Ascending aorta (tissue), 2 donors: ENCODE data around the gene KRTAP5-7. TPM values are rescaled to one million over a fixed set of nuclear protein-coding genes. Genes with fewer than 3 reads are reported as not detected.

Experiments
- DNase-seq, 2 donors: peaks; one replicate each; pipeline ENCODE4 v3.0.0-alpha.2; 2019; ENCODE audit warnings: low spot score in 2 of 2
- H3K27ac ChIP-seq, 2 donors: fragments of 200-600 bp; sonication (generic); one replicate each; pipeline ENCODE4 v1.5.1; 2016 to 2017; ENCODE audit warnings: mild to moderate bottlenecking in 1 of 2
- H3K27me3 ChIP-seq: fragments of 200-600 bp; sonication (generic); one replicate; pipeline ENCODE4 v1.5.1; 2017
- H3K36me3 ChIP-seq, 2 donors: fragments of 200-600 bp; sonication (generic); one replicate each; pipeline ENCODE4 v1.5.1; 2016
- H3K4me1 ChIP-seq, 2 donors: fragments of 200-600 bp; sonication (generic); one replicate each; pipeline ENCODE4 v1.5.1; 2016 to 2017; ENCODE audit warnings: mild to moderate bottlenecking in 1 of 2
- H3K4me3 ChIP-seq, 2 donors: fragments of 200-600 bp; sonication (generic); one replicate each; pipeline ENCODE4 v1.5.1; 2016 to 2017; ENCODE audit warnings: mild to moderate bottlenecking in 1 of 2
- H3K9me3 ChIP-seq, 2 donors: fragments of 200-600 bp; sonication (generic); one replicate each; pipeline ENCODE4 v1.5.1; 2016
- CTCF ChIP-seq, 3 experiments: fragments of 200-600 bp in 2 of 3; fragments of 450-650 bp in 1 of 3; sonication (generic) in 2 of 3; IDR thresholded peaks; one replicate each; pipeline ENCODE4 v1.5.1; 2016 to 2019; ENCODE audit warnings: antibody characterized with exemption in 3 of 3, mild to moderate bottlenecking in 1 of 3, moderate library complexity in 1 of 3
- intact Hi-C: fragments of 100-400 bp; cut with DNase I; formaldehyde crosslinking; loops from one replicate; pipeline ENCODE4 v1.15.1; 2023
- total RNA-seq: library from RNA; depleted of rRNA; stranded (reverse); fragments of >200 nt; gene quantifications from one replicate; pipeline ENCODE4 v1.1.0, GENCODE V29; 2016

The KRTAP5-7 gene
- total RNA-seq, 1 donor from 2014 or later = not detected

DNA sequence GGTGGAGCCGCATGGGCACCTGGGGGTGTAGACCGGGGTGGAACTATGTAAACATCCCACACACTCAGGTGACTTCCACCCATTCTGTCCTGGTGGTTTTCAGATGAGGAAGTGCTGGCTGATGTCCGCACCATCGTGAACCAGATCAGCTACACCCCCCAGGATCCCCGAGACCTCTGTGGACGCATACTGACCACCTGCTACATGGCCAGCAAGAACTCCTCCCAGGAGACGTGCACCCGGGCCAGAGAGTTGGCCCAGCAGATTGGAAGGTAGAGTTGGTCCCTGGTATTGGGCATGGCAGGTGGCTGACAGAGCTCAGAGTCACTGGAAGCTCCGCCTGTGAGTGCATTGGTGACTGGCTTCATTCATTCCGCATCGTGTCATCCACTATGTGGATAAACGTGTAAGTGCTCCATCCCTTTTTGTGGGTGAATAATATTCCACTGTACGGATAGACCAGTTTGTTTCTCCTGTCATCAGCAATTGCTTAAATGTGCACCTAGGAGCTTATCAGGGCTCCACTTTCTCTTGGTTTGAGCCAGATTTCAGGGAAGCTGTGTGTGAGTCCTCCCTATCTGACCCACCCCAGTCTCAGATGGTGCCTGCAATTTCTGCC lies 44.2 kb upstream of the KRTAP5-7 start:
- Histone ChIP-seq H3K4me3 (no peak overlapping the region), H3K9me3 (no peaks in the 10 kb centered on the region), H3K27me3 (no peaks in the 10 kb centered on the region), H3K4me1 (no peaks in the 10 kb centered on the region), H3K27ac (no peak overlapping the region), H3K36me3 (peaks cover 74 to 90% of the 10 kb centered on the region in 2 donors)
- no peak for TF ChIP-seq CTCF (IDR thresholded peaks at IDR 0.05)
- DNase-seq = no peak
- intact Hi-C loops = no loop called here

GRCh38 chr11:71483692-71484091 lies 43.4 kb upstream of the KRTAP5-7 start:
- no peak overlapping the region for H3K27ac ChIP-seq
- no peaks in the 10 kb centered on the region for H3K9me3 ChIP-seq
- H3K4me1 ChIP-seq = no peaks in the 10 kb centered on the region
- H3K36me3 ChIP-seq = peaks cover 80 to 85% of the 10 kb centered on the region in 2 donors
- intact Hi-C loops = no loop called here
- no peak for TF ChIP-seq CTCF (IDR thresholded peaks at IDR 0.05)
- DNase-seq = no peak
- H3K27me3 ChIP-seq = no peaks in the 10 kb centered on the region
- H3K4me3 ChIP-seq = no peak overlapping the region

DNA sequence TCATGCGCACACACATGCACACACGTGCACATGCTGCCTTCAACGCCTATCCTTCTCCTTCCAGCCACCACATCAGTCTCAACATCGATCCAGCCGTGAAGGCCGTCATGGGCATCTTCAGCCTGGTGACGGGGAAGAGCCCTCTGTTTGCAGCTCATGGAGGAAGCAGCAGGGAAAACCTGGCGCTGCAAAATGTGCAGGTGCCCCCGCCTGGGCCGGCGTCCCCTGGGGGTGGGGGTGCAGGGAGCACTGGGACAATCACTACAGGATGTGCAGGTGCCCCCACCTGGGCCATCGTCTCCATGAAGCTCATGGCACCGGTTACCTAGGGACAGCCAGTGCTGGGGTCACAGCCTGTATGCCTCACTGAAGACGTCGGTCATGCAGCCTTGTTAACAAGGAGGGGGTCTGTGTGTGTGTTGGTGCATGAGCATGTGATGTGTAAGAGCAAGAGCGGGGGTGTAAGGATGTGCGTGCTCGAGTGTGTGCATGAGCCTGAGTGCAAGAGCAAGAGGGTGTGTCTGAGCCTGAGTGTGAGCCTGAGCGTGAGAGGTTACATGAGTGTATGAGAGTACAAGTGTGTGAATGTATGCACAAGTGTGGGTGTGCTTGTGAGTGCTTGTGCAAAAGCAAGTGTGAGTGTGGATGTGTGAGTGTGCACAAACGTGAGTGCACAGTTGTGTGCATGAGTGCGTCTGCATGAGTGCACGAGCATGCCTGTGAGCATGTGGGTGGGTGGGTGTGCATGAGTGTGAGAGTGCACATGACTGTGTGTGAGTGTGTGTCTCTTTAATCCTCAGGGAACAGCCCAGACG lies 42.6 kb upstream of the KRTAP5-7 start:
- H3K9me3 ChIP-seq = no peaks in the 10 kb centered on the region
- intact Hi-C loops = no loop called here
- H3K27ac ChIP-seq = no peak overlapping the region
- peak in 1 of 2 donors; percentile 52 for DNase-seq
- no peak for TF ChIP-seq CTCF (IDR thresholded peaks at IDR 0.05)
- no peaks in the 10 kb centered on the region for H3K27me3 ChIP-seq
- no peak overlapping the region for H3K4me3 ChIP-seq
- no peaks in the 10 kb centered on the region for H3K4me1 ChIP-seq
- H3K36me3 ChIP-seq = peaks cover 77% of the 10 kb centered on the region in 2 donors

DNA sequence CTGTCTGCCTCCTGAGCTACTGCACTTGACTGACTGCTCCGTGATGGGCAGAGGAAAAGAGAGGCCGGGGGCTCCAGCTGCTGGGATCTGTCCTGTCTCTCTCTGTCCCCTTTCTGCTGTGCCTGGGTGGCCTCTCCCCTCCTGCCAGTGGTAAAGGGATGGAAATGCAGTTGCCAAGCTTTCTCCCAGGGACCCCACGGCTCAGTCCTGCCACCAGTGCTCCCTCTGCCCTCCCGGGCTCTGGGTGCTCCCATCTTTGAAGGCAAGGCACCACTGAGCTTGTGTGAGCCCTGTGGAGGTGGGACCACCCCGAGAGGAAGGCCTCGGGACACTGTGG lies 42.0 kb upstream of the KRTAP5-7 start:
- TF ChIP-seq CTCF (IDR thresholded peaks at IDR 0.05) = no peak
- Histone ChIP-seq H3K27me3 (no peaks in the 10 kb centered on the region), H3K4me3 (no peak overlapping the region), H3K27ac (no peak overlapping the region), H3K36me3 (peaks cover 72 to 76% of the 10 kb centered on the region in 2 donors), H3K4me1 (no peaks in the 10 kb centered on the region), H3K9me3 (no peaks in the 10 kb centered on the region)
- intact Hi-C loops = no loop called here
- peak in 1 of 2 donors; percentile 35 for DNase-seq

- Histone ChIP-seq H3K4me3 (no peak overlapping the region), H3K4me1 (no peaks in the 10 kb centered on the region), H3K9me3 (no peaks in the 10 kb centered on the region), H3K36me3 (peaks cover 72 to 76% of the 10 kb centered on the region in 2 donors), H3K27ac (no peak overlapping the region), H3K27me3 (no peaks in the 10 kb centered on the region)
- no peak for TF ChIP-seq CTCF (IDR thresholded peaks at IDR 0.05)
- intact Hi-C loops = no loop called here
- peak in 1 of 2 donors; percentile 58 for DNase-seq
These were observed 41.6 kb upstream of the KRTAP5-7 start for GRCh38 chr11:71485466-71485865.
